ENCODE data around the gene SLC35F3.

DNA sequence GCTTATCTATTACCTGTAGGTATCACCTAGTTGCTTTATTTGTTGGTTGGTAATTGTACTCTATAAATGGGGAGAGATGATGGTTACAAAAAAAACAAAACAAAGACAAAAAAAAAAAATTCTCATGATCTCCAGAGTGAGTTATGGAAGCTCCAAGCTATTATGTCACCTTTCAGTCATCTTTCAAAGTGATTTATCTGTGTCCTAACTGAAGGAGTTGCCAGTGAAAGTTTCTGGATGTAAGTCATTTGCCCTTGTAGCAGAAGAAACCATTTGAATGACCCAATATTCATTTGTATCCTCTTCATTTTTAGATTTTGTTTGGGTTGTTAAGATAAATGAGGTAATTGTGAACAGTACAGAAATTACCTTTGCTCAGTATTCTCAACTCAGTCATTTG lies 3.6 kb downstream of the SLC35F3 start:
- TF ChIP-seq SIN3A (IDR thresholded peaks at IDR 0.05; ENCODE audit: borderline replicate concordance, insufficient read depth, low read length) (no peak), POLR2AphosphoS5 (IDR thresholded peaks at IDR 0.05; ENCODE audit: low read depth, low read length) (no peak)
- TF ChIP-seq, protein P1, sequence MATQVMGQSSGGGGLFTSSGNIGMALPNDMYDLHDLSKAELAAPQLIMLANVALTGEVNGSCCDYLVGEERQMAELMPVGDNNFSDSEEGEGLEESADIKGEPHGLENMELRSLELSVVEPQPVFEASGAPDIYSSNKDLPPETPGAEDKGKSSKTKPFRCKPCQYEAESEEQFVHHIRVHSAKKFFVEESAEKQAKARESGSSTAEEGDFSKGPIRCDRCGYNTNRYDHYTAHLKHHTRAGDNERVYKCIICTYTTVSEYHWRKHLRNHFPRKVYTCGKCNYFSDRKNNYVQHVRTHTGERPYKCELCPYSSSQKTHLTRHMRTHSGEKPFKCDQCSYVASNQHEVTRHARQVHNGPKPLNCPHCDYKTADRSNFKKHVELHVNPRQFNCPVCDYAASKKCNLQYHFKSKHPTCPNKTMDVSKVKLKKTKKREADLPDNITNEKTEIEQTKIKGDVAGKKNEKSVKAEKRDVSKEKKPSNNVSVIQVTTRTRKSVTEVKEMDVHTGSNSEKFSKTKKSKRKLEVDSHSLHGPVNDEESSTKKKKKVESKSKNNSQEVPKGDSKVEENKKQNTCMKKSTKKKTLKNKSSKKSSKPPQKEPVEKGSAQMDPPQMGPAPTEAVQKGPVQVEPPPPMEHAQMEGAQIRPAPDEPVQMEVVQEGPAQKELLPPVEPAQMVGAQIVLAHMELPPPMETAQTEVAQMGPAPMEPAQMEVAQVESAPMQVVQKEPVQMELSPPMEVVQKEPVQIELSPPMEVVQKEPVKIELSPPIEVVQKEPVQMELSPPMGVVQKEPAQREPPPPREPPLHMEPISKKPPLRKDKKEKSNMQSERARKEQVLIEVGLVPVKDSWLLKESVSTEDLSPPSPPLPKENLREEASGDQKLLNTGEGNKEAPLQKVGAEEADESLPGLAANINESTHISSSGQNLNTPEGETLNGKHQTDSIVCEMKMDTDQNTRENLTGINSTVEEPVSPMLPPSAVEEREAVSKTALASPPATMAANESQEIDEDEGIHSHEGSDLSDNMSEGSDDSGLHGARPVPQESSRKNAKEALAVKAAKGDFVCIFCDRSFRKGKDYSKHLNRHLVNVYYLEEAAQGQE (IDR thresholded peaks at IDR 0.05; ENCODE audit: insufficient read depth in 1 of 2, low read depth in 2 of 2, low read length in 2 of 2), result no peak

All from PFSK-1 (cell line).